GM12878 (cell line): Measurements from ENCODE around the gene ECPAS. TPM values are rescaled to one million over a fixed set of nuclear protein-coding genes. Genes with fewer than 3 reads are reported as not detected.

Experiments
- ATAC-seq: fragments of 200-7000 bp; cut with Tn5 transposase; 3 replicates; pipeline ENCODE4 v1.9.1; 2020; ENCODE audit warnings: mild to moderate bottlenecking, moderate library complexity
- BruUV-seq: library from RNA; stranded (reverse); fragments of 400-500 nt; replicated peaks from 2 replicates; lab custom pipeline; 2021; lab: Mats Ljungman, UMichigan
- CTCF ChIA-PET: fragments of 300-600 bp; sonication (Branson Sonifier 250); formaldehyde crosslinking; extraction: SDS; loops from one replicate; lab custom pipeline; 2021; ENCODE audit warnings: inconsistent platforms; lab: Yijun Ruan, JAX
- POLR2A ChIA-PET: fragments of 350-600 bp; formaldehyde crosslinking; extraction: SDS; loops from one replicate; lab custom pipeline; 2021; ENCODE audit warnings: inconsistent platforms; lab: Charles Lee
- RAD21 ChIA-PET: fragments of 300-600 bp; sonication (Branson Sonifier 250); formaldehyde crosslinking; loops from one replicate; lab custom pipeline; 2023; ENCODE audit warnings: antibody characterized with exemption; ENCODE audit not compliant: unreplicated experiment; lab: Charles Lee
- SMC1A ChIA-PET: fragments of 300-600 bp; sonication (Branson Sonifier 250); formaldehyde crosslinking; loops from one replicate; lab custom pipeline; 2023; ENCODE audit not compliant: unreplicated experiment, uncharacterized antibody; lab: Charles Lee
- DNase-seq: peaks from one replicate; pipeline ENCODE4 v3.0.0-alpha.2; 2011; ENCODE audit warnings: low read depth, low spot score
- FAIRE-seq: peaks from 3 replicates; lab custom pipeline; 2011; peaks lifted over from hg19 to GRCh38; lab: Jason Lieb, UNC
- H2AFZ ChIP-seq: 2 replicates; pipeline ENCODE4 v1.6.0; 2011; ENCODE audit warnings: low read depth, low read length, control low read depth; ENCODE audit not compliant: control insufficient read depth
- H3K27ac ChIP-seq: 2 replicates; pipeline ENCODE4 v1.5.1; 2011; ENCODE audit warnings: control low read depth; ENCODE audit not compliant: control insufficient read depth, insufficient read depth
- H3K27me3 ChIP-seq, 2 experiments: replicated peaks in 1 of 2; 2 replicates each; pipeline versions ENCODE4 v1.6.0 to v1.6.1; 2011; ENCODE audit warnings: low read length in 1 of 2; ENCODE audit not compliant: control insufficient read depth in 2 of 2, insufficient read depth in 2 of 2
- H3K36me3 ChIP-seq, 2 experiments: 2 replicates each; pipeline ENCODE4 v1.5.1; 2011; ENCODE audit warnings: low read length in 1 of 2; ENCODE audit not compliant: control insufficient read depth in 2 of 2, insufficient read depth in 2 of 2
- H3K4me1 ChIP-seq: 2 replicates; pipeline ENCODE4 v1.6.1; 2011; ENCODE audit warnings: mild to moderate bottlenecking, low read length, moderate library complexity, mixed read lengths; ENCODE audit not compliant: control insufficient read depth, insufficient read depth
- H3K4me2 ChIP-seq: 2 replicates; pipeline ENCODE4 v1.6.0; 2011; ENCODE audit warnings: control low read depth; ENCODE audit not compliant: control insufficient read depth, insufficient read depth
- H3K4me3 ChIP-seq: fragments of 200-600 bp; sonication (generic); 2 replicates; pipeline ENCODE4 v1.5.1; 2016
- H3K79me2 ChIP-seq: 2 replicates; pipeline ENCODE4 v1.6.0; 2011; ENCODE audit warnings: low read length; ENCODE audit not compliant: control insufficient read depth, insufficient read depth
- H3K9ac ChIP-seq: 2 replicates; pipeline ENCODE4 v1.8.0; 2011; ENCODE audit warnings: low read length, control low read depth, mixed read lengths; ENCODE audit not compliant: control insufficient read depth, insufficient read depth
- H3K9me3 ChIP-seq: replicated peaks from 3 replicates; pipeline ENCODE4 v1.5.1; 2011; ENCODE audit warnings: mild to moderate bottlenecking, low read length; ENCODE audit not compliant: control insufficient read depth, insufficient read depth
- H4K20me1 ChIP-seq: 2 replicates; pipeline ENCODE4 v1.6.0; 2011; ENCODE audit not compliant: control insufficient read depth, insufficient read depth
- CHD4 ChIP-seq: fragments of 200-600 bp; sonication (generic); IDR thresholded peaks from 2 replicates; pipeline ENCODE4 v1.6.1; 2016; ENCODE audit warnings: mild to moderate bottlenecking
- MEF2B ChIP-seq: fragments of 450-650 bp; IDR thresholded peaks from 2 replicates; pipeline ENCODE4 v1.6.1; 2018; ENCODE audit warnings: mild to moderate bottlenecking, moderate library complexity; ENCODE audit not compliant: partially characterized antibody, poor library complexity, severe bottlenecking
- MTA3 ChIP-seq: IDR thresholded peaks from 2 replicates; pipeline ENCODE4 v1.6.1; 2012; ENCODE audit warnings: low read length, inconsistent platforms, borderline replicate concordance
- NKRF ChIP-seq: fragments of 450-650 bp; conservative IDR thresholded peaks from 2 replicates; pipeline ENCODE4 v1.6.1; 2017; ENCODE audit warnings: mild to moderate bottlenecking, moderate library complexity
- PAX5 ChIP-seq: IDR thresholded peaks from 2 replicates; pipeline ENCODE4 v1.6.1; 2011; ENCODE audit warnings: low read depth, low read length, borderline replicate concordance
- RAD51 ChIP-seq: fragments of 450-650 bp; IDR thresholded peaks from 2 replicates; pipeline ENCODE4 v1.6.1; 2016; ENCODE audit warnings: moderate library complexity, mild to moderate bottlenecking, inconsistent platforms
- SRF ChIP-seq, 2 experiments: IDR thresholded peaks; 2 replicates each; pipeline ENCODE4 v1.6.1; 2011; ENCODE audit warnings: low read depth in 2 of 2, low read length in 2 of 2, mild to moderate bottlenecking in 1 of 2, moderate library complexity in 1 of 2
- ZBED1 ChIP-seq: IDR thresholded peaks from 2 replicates; pipeline ENCODE4 v1.6.1; 2016; ENCODE audit warnings: borderline replicate concordance
- ZNF592 ChIP-seq: fragments of 450-650 bp; IDR thresholded peaks from 2 replicates; pipeline ENCODE4 v1.6.1; 2017; ENCODE audit warnings: mild to moderate bottlenecking, moderate library complexity
- ZNF622 ChIP-seq: fragments of 450-650 bp; IDR thresholded peaks from 2 replicates; pipeline ENCODE4 v1.6.1; 2017; ENCODE audit warnings: mild to moderate bottlenecking, inconsistent platforms
- WGBS: methylation state at CpG from one replicate; pipeline ENCODE4 v1.1.6; 2016; ENCODE audit warnings: low lambda C conversion rate; ENCODE audit not compliant: insufficient replicate concordance, insufficient coverage; ENCODE audit errors: missing lambda C conversion rate; 5-methylcytosine and 5-hydroxymethylcytosine counted together
- in situ Hi-C: fragments of 300-500 bp; cut with MboI; formaldehyde crosslinking; loops from 9 replicates; pipeline ENCODE4 v1.14.3; 2018; ENCODE audit warnings: mixed read lengths
- intact Hi-C: fragments of 100-400 bp; cut with micrococcal nuclease; formaldehyde crosslinking; loops from one replicate; pipeline ENCODE4 v1.14.2; 2022; ENCODE audit not compliant: unreplicated experiment
- polyA plus RNA-seq, 11 experiments: library from polyadenylated mRNA; depleted of rRNA in 4 of 11; unstranded in 6 of 11; stranded (reverse) in 5 of 11; fragments of >200 nt; fragmentation: Nextera tagmentation in 4 of 11; fragmentation: Illumina TruSeq in 1 of 11; extraction: Ambion mirVana in 4 of 11; extraction: Trizol in 1 of 11; gene quantifications; 1 replicate in 1 of 11; 2 replicates in 10 of 11; pipeline versions ENCODE4 v1.2.1 to v1.2.3, GENCODE V29; 2011 to 2016; ENCODE audit warnings: inconsistent platforms in 2 of 11, missing spikeins in 2 of 11, low read depth in 1 of 11
- total RNA-seq, 4 experiments: library from RNA; depleted of rRNA in 3 of 4; stranded (reverse); fragments of >200 nt in 3 of 4; fragmentation: Illumina TruSeq in 1 of 4; extraction: Trizol in 1 of 4; gene quantifications; 2 replicates each; pipeline versions ENCODE4 v1.2.1 to v1.2.3, GENCODE V29; 2013 to 2021

ECPAS gene
- total and polyA plus RNA-seq, 10 of the 15 experiments (the other 5 are each of a cell fraction or from before 2014, with no cell fraction given) = 11.2 to 69.8 (median 50.1) TPM

- H3K4me1 ChIP-seq = no peaks in the 10 kb centered on the region
- RAD21 ChIA-PET = no interaction called here
- TF ChIP-seq RAD51 = no peak
- TF ChIP-seq MTA3 = no peak
- TF ChIP-seq ZNF622 = no peak
- TF ChIP-seq, all 136 proteins: peak for 0
- Histone ChIP-seq H3K79me2 (no peaks in the 10 kb centered on the region), H4K20me1 (no peaks in the 10 kb centered on the region), H3K4me3 (no peak overlapping the region), H3K27ac (no peak overlapping the region), H3K27me3 (no peaks in the 10 kb centered on the region), H3K9ac (no peak overlapping the region), H3K4me2 (no peak overlapping the region), H3K9me3 (no peaks in the 10 kb centered on the region), H2AFZ (no peak overlapping the region), H3K36me3 (peaks cover 3 to 33% of the 10 kb centered on the region in 2 experiments)
- no peak for DNase-seq
- no peak for ATAC-seq
- intact Hi-C loops (no loop called here), in situ Hi-C loops (no loop called here)
- ChIA-PET POLR2A (no interaction called here), SMC1A (interaction anchor here (0.8 to 1.4 kb wide), 4 partner anchors 13 to 986 kb away, joined by 3 to 5 read pairs (median 4); no protein-coding TSS in a partner anchor), CTCF (interaction anchor here (0.6 to 0.9 kb wide), 3 partner anchors 18 to 296 kb away, joined by 3 read pairs; no protein-coding TSS in a partner anchor)
- no TSS peak for BruUV-seq
- WGBS = 97% methylated on average over 3 of the region's 3 CpGs
- FAIRE-seq = no peak
Observed at GRCh38 chr9:111375817-111376564, 108.2 kb downstream of the ECPAS start.

GRCh38 chr9:111375062-111375461 lies 109.1 kb downstream of the ECPAS start:
- Histone ChIP-seq H2AFZ (no peak overlapping the region), H3K9me3 (no peaks in the 10 kb centered on the region), H3K9ac (no peak overlapping the region), H3K4me2 (no peak overlapping the region), H3K4me3 (no peak overlapping the region), H3K27me3 (no peaks in the 10 kb centered on the region), H3K79me2 (no peaks in the 10 kb centered on the region), H3K4me1 (no peaks in the 10 kb centered on the region), H4K20me1 (no peaks in the 10 kb centered on the region), H3K27ac (no peak overlapping the region), H3K36me3 (peaks cover 3 to 34% of the 10 kb centered on the region in 2 experiments)
- ChIA-PET RAD21 (no interaction called here), POLR2A (no interaction called here), CTCF (interaction anchor here (0.6 to 0.9 kb wide), 2 partner anchors 17 to 297 kb away, joined by 3 read pairs; no protein-coding TSS in a partner anchor), SMC1A (interaction anchor here (1.2 to 1.4 kb wide), 2 partner anchors 12 to 23 kb away, joined by 3 to 5 read pairs; no protein-coding TSS in a partner anchor)
- in situ Hi-C loops = no loop called here
- 100% methylated on average over 2 of the region's 2 CpGs for WGBS
- intact Hi-C loops = no loop called here
- DNase-seq (no peak), ATAC-seq (no peak), FAIRE-seq (no peak)
- no TSS peak for BruUV-seq
- TF ChIP-seq ZNF592 = no peak
- no peak for TF ChIP-seq ZBED1
- TF ChIP-seq MEF2B = no peak
- TF ChIP-seq NKRF = no peak
- no peak for TF ChIP-seq CHD4
- TF ChIP-seq SRF (IDR thresholded peaks at IDR 0.05; ENCODE audit: low read depth in 2 of 2, low read length in 2 of 2) = no peak
- TF ChIP-seq PAX5 = no peak
